Activated CD4-positive, alpha-beta T cell treated with anti-CD3 and anti-CD28 coated beads, Interleukin-2, Interleukin-4, amounts not matched to agents 100 ng/mL and 50 ng/mL, durations not matched to agents 16 hours and 8 hours (primary cell): ENCODE data around the gene ZBTB6.
A peak's percentile ranks its signal among the peaks of the same experiment; 100 is the strongest.
"Not testable (repeated sequence)": the region's sequence is repeated elsewhere in the genome, so short reads cannot be mapped to it uniquely, and the experiment has no call there.

Experiments used
- DNase-seq: peaks from one replicate; pipeline ENCODE4 v3.0.0-alpha.2; 2020; ENCODE audit warnings: low spot score

Gene ZBTB6

GRCh38 chr9:122923947-122924346, 10.8 kb upstream of the ZBTB6 start:
- no peak for DNase-seq

GRCh38 chr9:122922713-122923112, 9.6 kb upstream of the ZBTB6 start:
- DNase-seq: no peak

GRCh38 chr9:122918310-122918709, 5.2 kb upstream of the ZBTB6 start:
- DNase-seq: no peak

DNA sequence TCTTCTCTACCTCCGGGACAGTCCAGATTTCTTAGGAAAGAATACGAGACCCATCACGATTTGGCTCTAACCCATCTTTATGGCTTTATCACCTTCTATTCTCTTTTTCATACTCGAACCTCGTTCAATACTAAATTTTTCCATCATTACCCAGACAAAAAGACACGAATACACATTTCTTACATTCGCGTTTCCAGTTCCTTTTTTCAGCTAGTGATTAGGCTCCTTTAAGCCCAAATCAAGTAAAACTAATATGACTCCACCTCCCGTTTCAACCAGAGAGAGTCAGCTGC, 506 bp downstream of the ZBTB6 start:
- no peak for DNase-seq

GRCh38 chr9:122906122-122906521, 7.0 kb downstream of the ZBTB6 start:
- DNase-seq: not testable (repeated sequence)

DNA sequence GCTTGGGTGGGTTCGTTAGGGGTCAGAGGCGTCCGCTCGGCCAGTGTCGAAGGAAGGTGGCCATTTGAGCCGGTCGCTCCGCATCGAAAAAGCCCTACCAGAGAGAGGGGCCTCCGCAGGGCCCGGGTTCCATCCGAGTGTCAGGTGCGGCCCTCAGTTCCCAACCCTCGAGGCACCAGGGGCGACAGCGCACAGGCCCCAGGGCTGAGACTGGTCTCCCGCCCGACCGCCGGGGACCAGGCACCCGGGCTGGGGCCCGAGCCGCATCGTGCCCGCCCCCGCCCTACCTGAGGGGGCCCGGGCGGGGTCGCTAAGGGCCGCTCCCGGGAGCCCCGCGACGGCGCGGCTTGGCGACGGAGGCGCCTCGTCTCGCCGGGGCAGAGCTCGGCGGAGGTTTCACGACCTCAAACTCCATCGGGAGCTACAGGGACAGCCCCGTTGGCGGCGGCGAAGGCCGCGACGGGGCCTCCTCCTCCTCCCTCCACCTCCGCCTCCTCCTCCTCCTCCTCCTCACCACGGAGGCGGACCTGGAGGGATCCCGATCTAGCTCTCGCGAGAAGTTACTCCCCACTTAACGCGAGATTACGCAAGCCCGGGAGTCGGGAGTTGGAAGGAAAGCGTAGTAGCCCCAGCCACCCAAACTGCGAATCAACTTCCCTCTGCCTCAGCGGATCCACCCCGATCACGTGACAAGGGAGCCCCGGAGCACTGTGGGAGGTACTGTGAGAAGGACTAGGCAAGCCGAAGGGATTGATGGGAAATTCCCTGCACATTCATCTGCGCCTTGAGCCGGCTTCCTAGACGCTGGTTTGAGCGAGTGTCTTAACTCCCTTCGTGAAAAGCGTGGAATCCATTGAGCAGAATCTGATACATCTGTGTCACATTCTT, 8.1 kb downstream of the ZBTB6 start, which contains the start of gene RC3H2:
Gene RC3H2 (minus strand): TSS at position 537 of the 888 bp plus-strand sequence. CDS start 7,850 bp downstream, outside the sequence.
- peak; percentile 99 for DNase-seq

- DNase-seq: peak; percentile 36
Measured at GRCh38 chr9:122904466-122904822, 8.7 kb downstream of the ZBTB6 start.

DNA sequence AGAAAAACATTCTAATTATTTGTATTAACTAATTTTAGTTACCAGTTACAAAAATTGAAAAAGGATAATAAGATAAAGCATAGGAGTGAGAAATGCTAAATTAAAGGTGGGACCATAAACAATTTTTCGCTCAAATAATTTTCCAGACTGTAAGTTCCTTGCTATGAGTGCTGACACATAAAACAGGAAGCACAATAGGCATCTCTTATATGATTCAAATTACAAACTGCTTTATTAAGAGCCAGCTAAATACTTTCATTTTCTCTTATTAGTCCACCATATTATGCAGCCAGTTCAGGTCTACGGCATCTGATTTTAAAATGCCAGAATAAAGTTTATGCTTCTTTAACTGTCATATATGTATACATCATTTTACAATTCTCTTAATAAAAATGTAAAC, 12.3 kb downstream of the ZBTB6 start:
- no peak for DNase-seq

DNA sequence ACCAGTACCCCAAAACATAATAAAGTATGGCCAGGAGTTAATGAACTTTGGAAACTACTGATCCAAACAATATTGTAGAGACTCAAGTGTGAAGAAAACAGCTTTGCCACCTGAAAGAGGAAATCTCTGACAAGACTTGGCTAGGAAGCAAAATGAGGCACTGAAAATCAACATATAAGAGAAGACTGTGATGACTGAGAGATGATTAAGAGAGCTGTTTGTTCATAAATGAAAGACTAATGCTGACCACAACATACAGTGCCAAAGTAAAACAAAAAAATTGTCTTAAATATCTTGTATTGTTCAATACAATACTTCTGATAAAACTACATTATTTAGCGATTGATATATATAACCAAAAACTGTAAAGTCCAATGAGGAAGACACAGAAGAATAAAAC, 15.2 kb downstream of the ZBTB6 start:
- DNase-seq: no peak

DNA sequence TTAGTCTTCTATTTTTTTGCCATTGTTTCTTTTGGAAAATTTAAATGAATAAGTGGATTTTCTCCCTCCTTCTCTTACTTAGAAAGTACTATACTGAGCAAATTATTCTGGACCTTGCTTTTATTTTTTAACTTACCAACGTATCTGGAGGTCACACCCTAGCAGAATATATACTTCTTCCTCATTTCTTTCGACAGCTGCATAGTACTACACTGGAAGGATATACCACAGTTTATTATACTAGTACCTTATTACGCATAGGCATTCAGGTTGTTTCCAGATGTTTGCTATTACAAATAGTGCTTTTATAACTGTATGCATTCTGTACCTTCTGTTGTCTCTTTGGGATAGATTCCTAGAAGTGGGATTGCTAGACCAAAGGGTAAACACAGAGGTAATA, 24.6 kb downstream of the ZBTB6 start:
- no peak for DNase-seq

GRCh38 chr9:122883125-122883524, 30.0 kb downstream of the ZBTB6 start:
- no peak for DNase-seq

DNA sequence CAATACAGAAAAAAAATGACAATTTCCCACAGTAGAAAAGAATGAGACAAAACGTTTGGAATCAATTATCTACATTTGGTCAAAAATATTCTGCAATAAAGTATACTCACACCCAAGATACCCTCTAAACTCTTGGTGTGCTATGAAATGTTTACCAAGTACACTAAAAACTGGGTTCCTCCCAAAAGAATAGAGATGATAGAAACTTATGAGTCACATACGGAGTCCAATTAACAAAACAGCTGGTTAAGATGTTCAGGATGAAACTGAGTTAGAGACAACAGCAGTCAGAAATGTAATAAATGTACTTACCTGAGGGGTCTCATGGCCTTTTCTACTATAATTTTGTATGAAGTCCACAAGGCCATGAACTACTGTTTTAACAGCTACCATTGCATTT, 33.7 kb downstream of the ZBTB6 start:
- no peak for DNase-seq

- no peak for DNase-seq
Measured at GRCh38 chr9:122875523-122875922, 37.6 kb downstream of the ZBTB6 start.

GRCh38 chr9:122867276-122867675, 45.8 kb downstream of the ZBTB6 start:
- not testable (repeated sequence) for DNase-seq

DNA sequence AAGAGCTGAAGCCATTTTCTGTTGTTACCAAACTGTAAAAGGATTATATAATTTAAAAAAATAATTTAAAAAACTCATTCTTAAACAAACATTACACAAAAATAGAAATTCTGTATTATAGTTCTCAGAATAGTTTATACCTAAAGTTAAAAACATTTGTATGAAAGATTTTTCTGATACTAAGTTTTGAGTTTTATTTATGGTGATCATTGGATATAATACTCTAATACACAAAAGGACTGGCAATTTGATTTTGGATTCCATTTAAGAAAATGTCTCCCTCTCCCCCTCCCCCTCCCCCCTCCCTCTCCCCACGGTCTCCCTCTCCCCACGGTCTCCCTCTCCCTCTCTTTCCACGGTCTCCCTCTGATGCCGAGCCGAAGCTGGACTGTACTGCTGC, 47.0 kb downstream of the ZBTB6 start:
- DNase-seq: no peak

GRCh38 chr9:122865300-122865699, 47.8 kb downstream of the ZBTB6 start:
- DNase-seq: no peak

DNA sequence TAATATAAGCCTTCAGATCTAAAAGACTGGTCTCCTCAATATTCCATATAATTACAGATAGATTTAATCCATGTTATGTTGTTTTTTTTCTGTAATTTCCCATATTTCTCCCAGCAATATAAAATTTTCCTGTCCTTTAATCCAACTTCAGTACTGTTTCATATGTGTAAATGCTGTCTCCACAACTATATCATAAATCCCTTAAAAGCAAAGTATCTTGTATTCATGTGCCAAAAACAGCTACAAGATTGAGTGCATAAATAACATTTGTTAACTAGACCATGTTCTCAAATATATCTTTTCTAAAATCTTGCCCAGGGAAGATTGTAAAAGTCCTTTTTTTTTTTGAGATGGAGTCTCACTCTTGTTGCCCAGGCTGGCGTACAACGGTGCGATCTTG, 49.7 kb downstream of the ZBTB6 start:
- DNase-seq: no peak

- DNase-seq: no peak
Measured at GRCh38 chr9:122860319-122861142, 52.6 kb downstream of the ZBTB6 start.
